GM12864 (cell line): ENCODE results near the gene ITSN2.
A peak's percentile ranks its signal among the peaks of the same experiment; 100 is the strongest.

Experiments used
- DNase-seq: peaks from one replicate; pipeline ENCODE4 v3.0.0-alpha.2; 2011; ENCODE audit warnings: low read depth
- H3K4me3 ChIP-seq: 2 replicates; pipeline ENCODE4 v1.5.1; 2011; ENCODE audit warnings: mild to moderate bottlenecking, low read depth, low read length, control low read depth
- CTCF ChIP-seq: IDR thresholded peaks from 2 replicates; pipeline ENCODE4 v1.5.1; 2011; ENCODE audit warnings: low read depth, mild to moderate bottlenecking, moderate library complexity, low read length, control low read depth, inconsistent platforms; ENCODE audit errors: missing control alignments

ITSN2 gene

GRCh38 chr2:24332791-24333540 is 27.4 kb downstream of the ITSN2 start:
- TF ChIP-seq CTCF: no peak
- DNase-seq: no peak
- H3K4me3 ChIP-seq: no peak overlapping the region

GRCh38 chr2:24330161-24330560 is 30.2 kb downstream of the ITSN2 start:
- TF ChIP-seq CTCF: no peak
- no peak for DNase-seq
- H3K4me3 ChIP-seq: peak overlapping the region; percentile 38

- TF ChIP-seq CTCF: no peak
- peak; percentile 52 for DNase-seq
- H3K4me3 ChIP-seq: no peak overlapping the region; the same call in 1 of the 2 replicates
These were observed 30.6 kb downstream of the ITSN2 start for GRCh38 chr2:24329700-24330099.

GRCh38 chr2:24328010-24328409 is 32.3 kb downstream of the ITSN2 start:
- no peak overlapping the region for H3K4me3 ChIP-seq
- TF ChIP-seq CTCF: no peak
- no peak for DNase-seq

GRCh38 chr2:24317491-24317920 is 42.8 kb downstream of the ITSN2 start:
- no peak for DNase-seq
- no peak for TF ChIP-seq CTCF
- no peak overlapping the region for H3K4me3 ChIP-seq

- DNase-seq: peak; percentile 53
- H3K4me3 ChIP-seq: no peak overlapping the region
- TF ChIP-seq CTCF: no peak
These were observed 44.7 kb downstream of the ITSN2 start for GRCh38 chr2:24315669-24316068.
